Activated T-helper 17 cell treated with anti-CD3 and anti-CD28 coated beads, Interleukin-2, amount 50 U/mL, for 72 hours (primary cell): ENCODE measurements around the gene PUM1. TPM values are rescaled to one million over a fixed set of nuclear protein-coding genes. Genes with fewer than 3 reads are reported as not detected.
A peak's percentile ranks its signal among the peaks of the same experiment; 100 is the strongest.

Experiments used
- ATAC-seq: fragments of 150-1000 bp; cut with Tn5 transposase; replicated peaks from 2 replicates; pipeline ENCODE4 v1.10.0; 2021; ENCODE audit warnings: mild to moderate bottlenecking, moderate library complexity
- H3K27ac Mint-ChIP-seq: one replicate; pipeline ENCODE4 v1.8.0; 2022; ENCODE audit warnings: mixed read lengths
- H3K27me3 Mint-ChIP-seq: one replicate; pipeline ENCODE4 v1.8.0; 2022; ENCODE audit warnings: mixed read lengths
- H3K36me3 Mint-ChIP-seq: one replicate; pipeline ENCODE4 v1.8.0; 2022; ENCODE audit warnings: low read depth, mild to moderate bottlenecking, mixed read lengths
- H3K4me1 Mint-ChIP-seq: one replicate; pipeline ENCODE4 v1.8.0; 2022; ENCODE audit warnings: mixed read lengths
- H3K4me3 Mint-ChIP-seq: one replicate; pipeline ENCODE4 v1.8.0; 2022; ENCODE audit warnings: mild to moderate bottlenecking, mixed read lengths
- H3K9me3 Mint-ChIP-seq: one replicate; pipeline ENCODE4 v1.8.0; 2022; ENCODE audit warnings: mixed read lengths
- total RNA-seq, 2 donors: library from RNA; stranded (reverse); gene quantifications; one replicate each; pipeline ENCODE4 v1.2.3, GENCODE V29; 2022

PUM1 gene
- total RNA-seq, 2 donors from 2014 or later: 109 to 114 TPM

- Mint-ChIP-seq H3K36me3 (peaks cover 78% of the 10 kb centered on the region), H3K9me3 (no peaks in the 10 kb centered on the region), H3K4me1 (peaks cover 56% of the 10 kb centered on the region), H3K27me3 (no peaks in the 10 kb centered on the region), H3K4me3 (no peak overlapping the region), H3K27ac (peak overlapping the region; percentile 58)
- ATAC-seq: no peak
Measured at GRCh38 chr1:31027693-31028526, 37.6 kb downstream of the PUM1 start.

GRCh38 chr1:31022259-31022658, 43.3 kb downstream of the PUM1 start:
- H3K9me3 Mint-ChIP-seq: no peaks in the 10 kb centered on the region
- no peaks in the 10 kb centered on the region for H3K27me3 Mint-ChIP-seq
- peaks cover 81% of the 10 kb centered on the region for H3K36me3 Mint-ChIP-seq
- peak overlapping the region; percentile 27 for H3K4me3 Mint-ChIP-seq
- ATAC-seq: no peak
- H3K4me1 Mint-ChIP-seq: peaks cover 60% of the 10 kb centered on the region
- peak overlapping the region; percentile 41 for H3K27ac Mint-ChIP-seq

- Mint-ChIP-seq H3K4me1 (peaks cover 54% of the 10 kb centered on the region), H3K36me3 (peaks cover 81% of the 10 kb centered on the region), H3K4me3 (peak overlapping the region; percentile 1), H3K27me3 (no peaks in the 10 kb centered on the region), H3K9me3 (no peaks in the 10 kb centered on the region), H3K27ac (peak overlapping the region; percentile 0)
- no peak for ATAC-seq
Measured at GRCh38 chr1:31020007-31020790, 45.3 kb downstream of the PUM1 start.

- Mint-ChIP-seq H3K36me3 (peaks cover 73% of the 10 kb centered on the region), H3K4me1 (peaks cover 48% of the 10 kb centered on the region), H3K4me3 (peak overlapping the region; percentile 1), H3K9me3 (no peaks in the 10 kb centered on the region), H3K27me3 (no peaks in the 10 kb centered on the region), H3K27ac (peak overlapping the region; percentile 0)
- no peak for ATAC-seq
Measured at GRCh38 chr1:31019401-31019800, 46.1 kb downstream of the PUM1 start.

- H3K27me3 Mint-ChIP-seq: no peaks in the 10 kb centered on the region
- H3K9me3 Mint-ChIP-seq: no peaks in the 10 kb centered on the region
- H3K4me3 Mint-ChIP-seq: no peak overlapping the region
- peaks cover 67% of the 10 kb centered on the region for H3K36me3 Mint-ChIP-seq
- H3K27ac Mint-ChIP-seq: peak overlapping the region; percentile 47
- H3K4me1 Mint-ChIP-seq: peaks cover 50% of the 10 kb centered on the region
- no peak for ATAC-seq
Measured at GRCh38 chr1:31016868-31017267, 48.6 kb downstream of the PUM1 start.

- Mint-ChIP-seq H3K4me3 (no peak overlapping the region), H3K27me3 (no peaks in the 10 kb centered on the region), H3K4me1 (peaks cover 43% of the 10 kb centered on the region), H3K27ac (peak overlapping the region; percentile 56), H3K36me3 (peaks cover 58% of the 10 kb centered on the region), H3K9me3 (no peaks in the 10 kb centered on the region)
- no peak for ATAC-seq
Measured at GRCh38 chr1:31013187-31013864, 52.2 kb downstream of the PUM1 start.

- ATAC-seq: no peak
- H3K4me3 Mint-ChIP-seq: no peak overlapping the region
- peaks cover 48% of the 10 kb centered on the region for H3K4me1 Mint-ChIP-seq
- peaks cover 62% of the 10 kb centered on the region for H3K36me3 Mint-ChIP-seq
- no peaks in the 10 kb centered on the region for H3K27me3 Mint-ChIP-seq
- no peaks in the 10 kb centered on the region for H3K9me3 Mint-ChIP-seq
- H3K27ac Mint-ChIP-seq: peak overlapping the region; percentile 56
Measured at GRCh38 chr1:31012210-31012924, 53.1 kb downstream of the PUM1 start.

- Mint-ChIP-seq H3K4me3 (no peak overlapping the region), H3K4me1 (peaks cover 44% of the 10 kb centered on the region), H3K27me3 (no peaks in the 10 kb centered on the region), H3K9me3 (no peaks in the 10 kb centered on the region), H3K36me3 (peaks cover 62% of the 10 kb centered on the region), H3K27ac (peak overlapping the region; percentile 45)
- no peak for ATAC-seq
Measured at GRCh38 chr1:31011719-31012118, 53.8 kb downstream of the PUM1 start.

GRCh38 chr1:31010086-31010989, 55.2 kb downstream of the PUM1 start:
- peak overlapping the region; percentile 54 for H3K4me3 Mint-ChIP-seq
- H3K36me3 Mint-ChIP-seq: peaks cover 64% of the 10 kb centered on the region
- no peaks in the 10 kb centered on the region for H3K27me3 Mint-ChIP-seq
- peak; percentile 98 for ATAC-seq
- peak overlapping the region; percentile 87 for H3K27ac Mint-ChIP-seq
- no peaks in the 10 kb centered on the region for H3K9me3 Mint-ChIP-seq
- peaks cover 44% of the 10 kb centered on the region for H3K4me1 Mint-ChIP-seq

GRCh38 chr1:31007462-31007991, 58.0 kb downstream of the PUM1 start:
- H3K4me3 Mint-ChIP-seq: peak overlapping the region; percentile 54
- no peaks in the 10 kb centered on the region for H3K27me3 Mint-ChIP-seq
- H3K4me1 Mint-ChIP-seq: peaks cover 40% of the 10 kb centered on the region
- H3K27ac Mint-ChIP-seq: peak overlapping the region; percentile 87
- ATAC-seq: no peak
- H3K36me3 Mint-ChIP-seq: peaks cover 82% of the 10 kb centered on the region
- H3K9me3 Mint-ChIP-seq: no peaks in the 10 kb centered on the region

- no peak overlapping the region for H3K4me3 Mint-ChIP-seq
- peak overlapping the region; percentile 74 for H3K27ac Mint-ChIP-seq
- no peak for ATAC-seq
- H3K27me3 Mint-ChIP-seq: no peaks in the 10 kb centered on the region
- H3K4me1 Mint-ChIP-seq: peaks cover 35% of the 10 kb centered on the region
- H3K9me3 Mint-ChIP-seq: no peaks in the 10 kb centered on the region
- H3K36me3 Mint-ChIP-seq: peaks cover 83% of the 10 kb centered on the region
Measured at GRCh38 chr1:31006747-31007146, 58.8 kb downstream of the PUM1 start.

GRCh38 chr1:31005617-31006166, 59.8 kb downstream of the PUM1 start:
- no peaks in the 10 kb centered on the region for H3K27me3 Mint-ChIP-seq
- peaks cover 35% of the 10 kb centered on the region for H3K4me1 Mint-ChIP-seq
- H3K4me3 Mint-ChIP-seq: no peak overlapping the region
- H3K36me3 Mint-ChIP-seq: peaks cover 89% of the 10 kb centered on the region
- peak overlapping the region; percentile 74 for H3K27ac Mint-ChIP-seq
- no peaks in the 10 kb centered on the region for H3K9me3 Mint-ChIP-seq
- ATAC-seq: no peak

- Mint-ChIP-seq H3K27me3 (no peaks in the 10 kb centered on the region), H3K4me3 (no peak overlapping the region), H3K27ac (peak overlapping the region; percentile 74), H3K9me3 (no peaks in the 10 kb centered on the region), H3K4me1 (peaks cover 30% of the 10 kb centered on the region), H3K36me3 (peaks cover 94% of the 10 kb centered on the region)
- no peak for ATAC-seq
Measured at GRCh38 chr1:31005198-31005597, 60.3 kb downstream of the PUM1 start.
